Measurements from ENCODE around the gene OTUD5. TPM values are rescaled to one million over a fixed set of nuclear protein-coding genes. Genes with fewer than 3 reads are reported as not detected.
A peak's percentile ranks its signal among the peaks of the same experiment; 100 is the strongest.

Gene OTUD5
- total RNA-seq, 3 donors from 2014 or later (not counting 1 experiment from before 2014, with no cell fraction given), result 92.2 to 106 (median 92.5) TPM

DNA sequence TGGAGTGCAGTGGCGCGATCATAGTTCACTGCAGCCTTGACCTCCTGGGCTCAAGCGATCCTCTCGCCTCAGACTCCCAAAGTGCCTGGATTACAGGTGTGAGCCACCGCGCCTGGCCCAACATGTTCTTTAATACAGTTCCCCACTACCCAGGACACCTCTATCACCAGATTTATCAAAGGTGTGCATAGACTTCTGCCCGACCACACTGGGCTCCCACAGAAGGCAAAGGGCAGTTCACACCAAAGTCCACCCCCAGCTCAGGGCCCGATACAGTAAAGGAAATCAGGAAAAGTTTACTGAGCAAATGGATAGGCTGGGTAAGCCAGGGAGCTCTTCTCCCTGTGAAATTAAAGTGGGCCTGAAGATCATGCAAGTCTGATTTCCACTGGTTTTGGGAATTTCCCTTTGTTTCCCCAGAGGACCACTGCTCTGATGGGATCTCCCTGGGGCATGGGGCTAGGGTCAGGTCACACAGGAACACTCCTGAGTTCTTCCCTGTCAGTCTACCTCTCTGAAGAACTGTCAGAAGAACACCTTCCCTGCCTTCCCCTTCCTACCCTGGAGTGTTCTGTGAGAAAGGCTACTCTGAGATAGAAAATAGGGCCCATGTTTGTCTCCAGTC is 20.9 kb downstream of the OTUD5 start:
- Mint-ChIP-seq H3K9me3 (no peaks in the 10 kb centered on the region), H3K27ac (peak overlapping the region; percentile 95 to 97), H3K27me3 (ENCODE audit: low read depth in 2 of 2) (peaks cover 0 to 2% of the 10 kb centered on the region in 2 donors), H3K4me3 (peak overlapping the region; percentile 82), H3K4me1 (peaks cover 53 to 72% of the 10 kb centered on the region in 2 donors), H3K36me3 (peaks cover 7% of the 10 kb centered on the region)
- intact Hi-C loops (cut with micrococcal nuclease), result loop anchor here (1.0 to 10.0 kb wide), 3 partner anchors 17 to 222 kb away; partner anchors contain the start of genes OTUD5 and PIM2
- H3K27ac ChIP-seq (ENCODE audit: low read length), result peak overlapping the region; percentile 99
- ATAC-seq (no peak), DNase-seq (no peak)
- TF ChIP-seq CTCF (IDR thresholded peaks at IDR 0.05), result no peak
- H3K9me3 ChIP-seq (ENCODE audit: control insufficient read depth, insufficient read depth, low read length), result no peaks in the 10 kb centered on the region
- peaks cover 16% of the 10 kb centered on the region for H3K36me3 ChIP-seq (ENCODE audit: control insufficient read depth, insufficient read depth, low read length)
- WGBS (ENCODE audit: insufficient coverage), result 79% methylated on average over 7 of the region's 8 CpGs
- H3K27me3 ChIP-seq (ENCODE audit: control insufficient read depth, insufficient read depth, low read length), result no peaks in the 10 kb centered on the region
- peaks cover 78% of the 10 kb centered on the region for H3K4me1 ChIP-seq (ENCODE audit: control insufficient read depth, insufficient read depth, low read length)
- H3K4me3 ChIP-seq (ENCODE audit: low read length), result no peak overlapping the region

- Mint-ChIP-seq H3K9me3 (no peaks in the 10 kb centered on the region), H3K4me1 (peaks cover 44 to 62% of the 10 kb centered on the region in 2 donors), H3K27ac (peak overlapping the region; percentile 95 to 97), H3K36me3 (peaks cover 7% of the 10 kb centered on the region), H3K4me3 (peak overlapping the region; percentile 55), H3K27me3 (ENCODE audit: low read depth in 2 of 2) (no peaks in the 10 kb centered on the region)
- H3K4me1 ChIP-seq (ENCODE audit: control insufficient read depth, insufficient read depth, low read length), result peaks cover 65% of the 10 kb centered on the region
- WGBS (ENCODE audit: insufficient coverage), result 100% methylated on average over 1 of the region's 1 CpG
- TF ChIP-seq CTCF (IDR thresholded peaks at IDR 0.05), result no peak
- intact Hi-C loops (cut with micrococcal nuclease), result loop anchor here (10.0 kb wide), 1 partner anchor 220 kb away; no protein-coding TSS in a partner anchor
- DNase-seq (no peak), ATAC-seq (no peak)
- H3K36me3 ChIP-seq (ENCODE audit: control insufficient read depth, insufficient read depth, low read length), result peaks cover 22% of the 10 kb centered on the region
- peak overlapping the region; percentile 53 for H3K27ac ChIP-seq (ENCODE audit: low read length)
- H3K4me3 ChIP-seq (ENCODE audit: low read length), result no peak overlapping the region
- H3K9me3 ChIP-seq (ENCODE audit: control insufficient read depth, insufficient read depth, low read length), result no peaks in the 10 kb centered on the region
- no peaks in the 10 kb centered on the region for H3K27me3 ChIP-seq (ENCODE audit: control insufficient read depth, insufficient read depth, low read length)
Measured at GRCh38 chrX:48935301-48935670, 22.1 kb downstream of the OTUD5 start.

GRCh38 chrX:48934581-48935300 is 22.7 kb downstream of the OTUD5 start:
- 52% methylated on average over 3 of the region's 7 CpGs for WGBS (ENCODE audit: insufficient coverage)
- H3K9me3 Mint-ChIP-seq, result no peaks in the 10 kb centered on the region
- no peak for TF ChIP-seq CTCF (IDR thresholded peaks at IDR 0.05)
- no peak for ATAC-seq
- Histone ChIP-seq H3K27ac (ENCODE audit: low read length) (peak overlapping the region; percentile 53), H3K27me3 (ENCODE audit: control insufficient read depth, insufficient read depth, low read length) (no peaks in the 10 kb centered on the region), H3K9me3 (ENCODE audit: control insufficient read depth, insufficient read depth, low read length) (no peaks in the 10 kb centered on the region), H3K36me3 (ENCODE audit: control insufficient read depth, insufficient read depth, low read length) (peaks cover 25% of the 10 kb centered on the region), H3K4me3 (ENCODE audit: low read length) (no peak overlapping the region), H3K4me1 (ENCODE audit: control insufficient read depth, insufficient read depth, low read length) (peaks cover 60% of the 10 kb centered on the region)
- peaks cover 7% of the 10 kb centered on the region for H3K36me3 Mint-ChIP-seq
- peak overlapping the region; percentile 55 for H3K4me3 Mint-ChIP-seq
- H3K27me3 Mint-ChIP-seq (ENCODE audit: low read depth in 2 of 2), result no peaks in the 10 kb centered on the region
- peak overlapping the region; percentile 95 to 97 for H3K27ac Mint-ChIP-seq
- peak in 1 of 2 donors; percentile 78 for DNase-seq
- H3K4me1 Mint-ChIP-seq, result peaks cover 39 to 56% of the 10 kb centered on the region in 2 donors
- intact Hi-C loops (cut with micrococcal nuclease), result loop anchor here (10.0 kb wide), 1 partner anchor 220 kb away; no protein-coding TSS in a partner anchor

Measured in natural killer cell (primary cell).